ENCODE results near the gene TNNI2. TPM values are rescaled to one million over a fixed set of nuclear protein-coding genes. Genes with fewer than 3 reads are reported as not detected.

Gene TNNI2
- total and polyA plus RNA-seq, 4 donors, result 0.22 to 0.28 TPM; not detected in 2

GRCh38 chr11:1870721-1871466 lies 32.1 kb downstream of the TNNI2 start:
- Histone ChIP-seq H3K36me3 (ENCODE audit: control insufficient read depth in 4 of 4, insufficient read depth in 3 of 4, low read depth in 1 of 4, low read length in 3 of 4) (no peaks in the 10 kb centered on the region), H3K9me3 (ENCODE audit: control insufficient read depth in 4 of 4, low read length in 3 of 4) (no peaks in the 10 kb centered on the region), H3K9ac (ENCODE audit: low read depth in 1 of 2, low read length in 2 of 2) (no peak overlapping the region), H3K4me3 (ENCODE audit: low read depth in 1 of 3, low read length in 3 of 3) (no peak overlapping the region), H3K27me3 (ENCODE audit: control insufficient read depth in 4 of 4, insufficient read depth in 4 of 4, low read length in 3 of 4) (peaks cover 0 to 3% (median 0%) of the 10 kb centered on the region in 4 donors), H3K27ac (ENCODE audit: low read depth in 1 of 2, low read length in 2 of 2) (peak overlapping the region in 1 of 2 donors; percentile 41), H3K4me1 (ENCODE audit: control insufficient read depth in 4 of 4, insufficient read depth in 4 of 4, low read length in 3 of 4) (peaks cover 0 to 6% (median 0%) of the 10 kb centered on the region in 4 donors)
- TF ChIP-seq ZBTB33 (IDR thresholded peaks at IDR 0.05) (no peak), TAF1 (conservative IDR thresholded peaks at IDR 0.05) (no peak), FOXA2 (IDR thresholded peaks at IDR 0.05) (no peak), EGR1 (IDR thresholded peaks at IDR 0.05; ENCODE audit: low read depth in 2 of 2) (no peak), RAD21 (IDR thresholded peaks at IDR 0.05) (no peak), JUND (IDR thresholded peaks at IDR 0.05) (no peak), GABPA (IDR thresholded peaks at IDR 0.05 in 1 of 2, conservative IDR thresholded peaks at IDR 0.05 in 1 of 2) (no peak), HNF4A (conservative IDR thresholded peaks at IDR 0.05) (no peak), RXRA (IDR thresholded peaks at IDR 0.05) (no peak), REST (IDR thresholded peaks at IDR 0.05) (no peak), FOXA1 (IDR thresholded peaks at IDR 0.05) (no peak), CTCF (IDR thresholded peaks at IDR 0.05; ENCODE audit: low read depth, low read length, missing input control) (no peak), NR2F2 (IDR thresholded peaks at IDR 0.05) (no peak), ATF3 (IDR thresholded peaks at IDR 0.05) (no peak), MAX (IDR thresholded peaks at IDR 0.05) (no peak), HNF4G (IDR thresholded peaks at IDR 0.05) (no peak), YY1 (IDR thresholded peaks at IDR 0.05) (no peak), SP1 (IDR thresholded peaks at IDR 0.05) (no peak)
- DNase-seq (ENCODE audit: low spot score), result no peak
- 42% methylated on average over 50 of the region's 50 CpGs for WGBS
